ENCODE measurements around the gene TMEM198. TPM values are rescaled to one million over a fixed set of nuclear protein-coding genes. Genes with fewer than 3 reads are reported as not detected.
A peak's percentile ranks its signal among the peaks of the same experiment; 100 is the strongest.

TMEM198 gene
- total and polyA plus RNA-seq, 9 of the 15 experiments (the other 6 are each of a cell fraction or from before 2014, with no cell fraction given) = 0.03 to 3.8 (median 1.0) TPM

DNA sequence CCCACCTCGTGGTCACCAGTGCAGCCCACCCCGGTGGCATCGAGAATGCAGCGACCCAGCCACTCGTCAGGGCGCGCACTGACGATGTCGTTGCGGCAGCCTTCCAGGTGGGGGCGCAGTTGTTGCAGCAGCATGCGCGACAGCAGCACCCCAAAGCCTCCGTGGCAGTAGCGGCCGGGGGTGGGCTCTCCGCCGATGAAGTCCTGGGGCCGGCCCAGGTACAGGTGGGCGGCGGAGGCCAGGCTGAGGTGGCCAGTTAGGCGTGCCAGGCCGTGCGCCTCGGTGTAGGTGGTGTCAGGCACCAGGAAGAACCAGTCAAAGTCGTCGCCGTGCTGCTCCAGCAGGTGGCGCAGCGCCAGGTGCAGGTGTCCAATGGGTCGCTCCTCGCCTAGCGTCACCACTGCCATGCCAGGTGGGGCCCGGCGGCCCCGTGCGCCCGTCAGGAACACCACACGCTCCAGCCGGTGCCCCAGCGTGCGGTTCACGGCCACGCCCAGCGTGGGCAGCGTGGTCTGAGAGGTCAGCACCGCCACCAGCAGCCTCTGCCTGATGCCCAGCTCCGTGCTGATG, 2.1 kb upstream of the TMEM198 start (continued):
- TF ChIP-seq MYNN (IDR thresholded peaks at IDR 0.05) = peak; percentile 56; the same call in 1 of the 2 replicates
- TF ChIP-seq MYNN (CRISPR knock-in tag; IDR thresholded peaks at IDR 0.05) = no peak
- TF ChIP-seq EP300 (IDR thresholded peaks at IDR 0.05; ENCODE audit: low read length) = no peak
- no peak for TF ChIP-seq TBL1XR1 (IDR thresholded peaks at IDR 0.05; ENCODE audit: low read length in 2 of 2)
- TF ChIP-seq, protein P1, sequence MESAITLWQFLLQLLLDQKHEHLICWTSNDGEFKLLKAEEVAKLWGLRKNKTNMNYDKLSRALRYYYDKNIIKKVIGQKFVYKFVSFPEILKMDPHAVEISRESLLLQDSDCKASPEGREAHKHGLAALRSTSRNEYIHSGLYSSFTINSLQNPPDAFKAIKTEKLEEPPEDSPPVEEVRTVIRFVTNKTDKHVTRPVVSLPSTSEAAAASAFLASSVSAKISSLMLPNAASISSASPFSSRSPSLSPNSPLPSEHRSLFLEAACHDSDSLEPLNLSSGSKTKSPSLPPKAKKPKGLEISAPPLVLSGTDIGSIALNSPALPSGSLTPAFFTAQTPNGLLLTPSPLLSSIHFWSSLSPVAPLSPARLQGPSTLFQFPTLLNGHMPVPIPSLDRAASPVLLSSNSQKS (CRISPR knock-in tag; IDR thresholded peaks at IDR 0.05) = no peak
- TF ChIP-seq, protein P2, sequence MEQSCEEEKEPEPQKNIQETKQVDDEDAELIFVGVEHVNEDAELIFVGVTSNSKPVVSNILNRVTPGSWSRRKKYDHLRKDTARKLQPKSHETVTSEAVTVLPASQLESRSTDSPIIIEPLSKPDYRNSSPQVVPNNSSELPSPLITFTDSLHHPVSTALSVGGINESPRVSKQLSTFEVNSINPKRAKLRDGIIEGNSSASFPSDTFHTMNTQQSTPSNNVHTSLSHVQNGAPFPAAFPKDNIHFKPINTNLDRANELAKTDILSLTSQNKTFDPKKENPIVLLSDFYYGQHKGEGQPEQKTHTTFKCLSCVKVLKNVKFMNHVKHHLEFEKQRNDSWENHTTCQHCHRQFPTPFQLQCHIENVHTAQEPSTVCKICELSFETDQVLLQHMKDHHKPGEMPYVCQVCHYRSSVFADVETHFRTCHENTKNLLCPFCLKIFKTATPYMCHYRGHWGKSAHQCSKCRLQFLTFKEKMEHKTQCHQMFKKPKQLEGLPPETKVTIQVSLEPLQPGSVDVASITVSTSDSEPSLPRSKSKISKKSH (CRISPR knock-in tag; IDR thresholded peaks at IDR 0.05) = no peak
- TF ChIP-seq, protein P3, sequence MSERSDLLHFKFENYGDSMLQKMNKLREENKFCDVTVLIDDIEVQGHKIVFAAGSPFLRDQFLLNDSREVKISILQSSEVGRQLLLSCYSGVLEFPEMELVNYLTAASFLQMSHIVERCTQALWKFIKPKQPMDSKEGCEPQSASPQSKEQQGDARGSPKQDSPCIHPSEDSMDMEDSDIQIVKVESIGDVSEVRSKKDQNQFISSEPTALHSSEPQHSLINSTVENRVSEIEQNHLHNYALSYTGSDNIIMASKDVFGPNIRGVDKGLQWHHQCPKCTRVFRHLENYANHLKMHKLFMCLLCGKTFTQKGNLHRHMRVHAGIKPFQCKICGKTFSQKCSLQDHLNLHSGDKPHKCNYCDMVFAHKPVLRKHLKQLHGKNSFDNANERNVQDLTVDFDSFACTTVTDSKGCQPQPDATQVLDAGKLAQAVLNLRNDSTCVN (CRISPR knock-in tag; IDR thresholded peaks at IDR 0.05) = no peak
- no peak for TF ChIP-seq BMI1 (IDR thresholded peaks at IDR 0.05; ENCODE audit: low read length)
- TF ChIP-seq, protein P4, sequence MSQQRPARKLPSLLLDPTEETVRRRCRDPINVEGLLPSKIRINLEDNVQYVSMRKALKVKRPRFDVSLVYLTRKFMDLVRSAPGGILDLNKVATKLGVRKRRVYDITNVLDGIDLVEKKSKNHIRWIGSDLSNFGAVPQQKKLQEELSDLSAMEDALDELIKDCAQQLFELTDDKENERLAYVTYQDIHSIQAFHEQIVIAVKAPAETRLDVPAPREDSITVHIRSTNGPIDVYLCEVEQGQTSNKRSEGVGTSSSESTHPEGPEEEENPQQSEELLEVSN (IDR thresholded peaks at IDR 0.05; ENCODE audit: borderline replicate concordance in 1 of 2, extremely low read depth in 1 of 2, insufficient read depth in 1 of 2, insufficient read length in 1 of 2, low read depth in 1 of 2, low read length in 1 of 2, poor library complexity in 1 of 2, severe bottlenecking in 1 of 2) = peak in 1 of 2 experiments; percentile 70
- TF ChIP-seq RBM14 (IDR thresholded peaks at IDR 0.05; ENCODE audit: borderline replicate concordance, insufficient read depth, low read depth, low read length) = no peak
- TF ChIP-seq RFX1 (IDR thresholded peaks at IDR 0.05) = no peak
- TF ChIP-seq, protein P5, sequence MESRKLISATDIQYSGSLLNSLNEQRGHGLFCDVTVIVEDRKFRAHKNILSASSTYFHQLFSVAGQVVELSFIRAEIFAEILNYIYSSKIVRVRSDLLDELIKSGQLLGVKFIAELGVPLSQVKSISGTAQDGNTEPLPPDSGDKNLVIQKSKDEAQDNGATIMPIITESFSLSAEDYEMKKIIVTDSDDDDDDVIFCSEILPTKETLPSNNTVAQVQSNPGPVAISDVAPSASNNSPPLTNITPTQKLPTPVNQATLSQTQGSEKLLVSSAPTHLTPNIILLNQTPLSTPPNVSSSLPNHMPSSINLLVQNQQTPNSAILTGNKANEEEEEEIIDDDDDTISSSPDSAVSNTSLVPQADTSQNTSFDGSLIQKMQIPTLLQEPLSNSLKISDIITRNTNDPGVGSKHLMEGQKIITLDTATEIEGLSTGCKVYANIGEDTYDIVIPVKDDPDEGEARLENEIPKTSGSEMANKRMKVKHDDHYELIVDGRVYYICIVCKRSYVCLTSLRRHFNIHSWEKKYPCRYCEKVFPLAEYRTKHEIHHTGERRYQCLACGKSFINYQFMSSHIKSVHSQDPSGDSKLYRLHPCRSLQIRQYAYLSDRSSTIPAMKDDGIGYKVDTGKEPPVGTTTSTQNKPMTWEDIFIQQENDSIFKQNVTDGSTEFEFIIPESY (CRISPR knock-in tag; IDR thresholded peaks at IDR 0.05) = peak; percentile 81
- TF ChIP-seq THRAP3 (IDR thresholded peaks at IDR 0.05; ENCODE audit: borderline replicate concordance) = no peak
- TF ChIP-seq BRCA1 (IDR thresholded peaks at IDR 0.05) = no peak
- no peak for TF ChIP-seq BRCA1 (CRISPR knock-in tag; IDR thresholded peaks at IDR 0.05)
- TF ChIP-seq C11orf30 (IDR thresholded peaks at IDR 0.05; ENCODE audit: low read depth) = peak; percentile 61
- TF ChIP-seq ELF2 (CRISPR knock-in tag; IDR thresholded peaks at IDR 0.05) = peak; percentile 71
- TF ChIP-seq MYBL2 (IDR thresholded peaks at IDR 0.05; ENCODE audit: low read depth) = no peak
- no peak for TF ChIP-seq MYBL2 (CRISPR knock-in tag; IDR thresholded peaks at IDR 0.05; ENCODE audit: borderline replicate concordance)
- TF ChIP-seq NR2F6 (CRISPR knock-in tag; IDR thresholded peaks at IDR 0.05) = no peak
- no peak for TF ChIP-seq ZNF583 (CRISPR knock-in tag; IDR thresholded peaks at IDR 0.05)
- no peak for TF ChIP-seq ZNF445 (CRISPR knock-in tag; IDR thresholded peaks at IDR 0.05; ENCODE audit: low read depth)
- no peak for TF ChIP-seq KAT8 (IDR thresholded peaks at IDR 0.05; ENCODE audit: low read depth)
- TF ChIP-seq ZNF253 (CRISPR knock-in tag; conservative IDR thresholded peaks at IDR 0.05) = no peak

Data from K562 (cell line).